Renal cortical epithelial cell (primary cell): ENCODE data around the gene DEFB126. TPM values are rescaled to one million over a fixed set of nuclear protein-coding genes. Genes with fewer than 3 reads are reported as not detected.
"Not testable (repeated sequence)": the region's sequence is repeated elsewhere in the genome, so short reads cannot be mapped to it uniquely, and the experiment has no call there.

Experiments used
- DNase-seq: peaks from one replicate; pipeline ENCODE4 v3.0.0-alpha.2; 2011; ENCODE audit warnings: low read depth
- total RNA-seq: library from RNA; depleted of rRNA; stranded (reverse); fragments of >200 nt; gene quantifications from 2 replicates; pipeline ENCODE4 v1.2.3, GENCODE V29; 2014

Gene DEFB126, protein sequence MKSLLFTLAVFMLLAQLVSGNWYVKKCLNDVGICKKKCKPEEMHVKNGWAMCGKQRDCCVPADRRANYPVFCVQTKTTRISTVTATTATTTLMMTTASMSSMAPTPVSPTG
- total RNA-seq: not detected in 2 replicates

DNA sequence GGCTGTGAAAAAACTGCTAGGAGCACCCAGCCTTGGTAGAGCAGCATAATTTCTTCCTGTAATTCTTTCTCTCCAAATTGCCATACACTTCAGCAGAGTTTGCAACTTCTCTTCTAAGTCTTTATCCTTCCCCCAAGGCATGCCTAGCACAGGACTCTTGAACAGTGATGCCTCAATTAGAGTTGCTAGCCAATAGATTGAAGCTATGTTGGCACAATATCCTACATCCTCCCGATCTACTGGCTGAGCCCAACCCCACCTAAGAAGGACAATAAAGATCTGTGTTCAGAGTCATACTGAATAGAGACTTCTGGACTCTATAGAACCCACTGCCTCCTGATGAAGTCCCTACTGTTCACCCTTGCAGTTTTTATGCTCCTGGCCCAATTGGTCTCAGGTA lies at the start of gene DEFB126:
TSS of gene DEFB126 (plus strand) at position 301 of the 400 bp plus-strand sequence. CDS start at position 340, 39 bp downstream.
- no peak for DNase-seq

GRCh38 chr20:93641-94040 lies 48.7 kb upstream of the DEFB126 start:
- no peak for DNase-seq

- no peak for DNase-seq
Measured at GRCh38 chr20:95215-95614, 47.2 kb upstream of the DEFB126 start.

DNA sequence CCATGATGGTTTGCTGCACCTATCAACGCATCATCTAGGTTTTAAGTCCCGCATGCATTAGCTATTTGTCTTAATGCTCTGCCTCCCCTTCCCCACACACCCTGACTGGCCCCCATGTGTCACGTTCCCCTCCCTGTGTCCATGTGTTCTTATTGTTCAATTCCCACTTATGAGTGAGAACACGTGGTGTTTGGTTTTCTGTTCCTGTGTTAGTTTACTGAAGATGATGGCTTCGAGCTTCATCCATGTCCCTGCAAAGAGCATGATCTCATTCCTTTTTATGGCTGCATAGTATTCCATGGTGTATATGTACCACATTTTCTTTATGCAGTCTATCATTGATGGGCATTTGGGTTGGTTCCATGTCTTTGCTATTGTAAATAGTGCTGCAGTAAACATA lies 44.7 kb upstream of the DEFB126 start:
- DNase-seq: not testable (repeated sequence)

- no peak for DNase-seq
Measured at GRCh38 chr20:101975-102374, 40.4 kb upstream of the DEFB126 start.

- no peak for DNase-seq
Measured at GRCh38 chr20:103456-103855, 38.9 kb upstream of the DEFB126 start.

GRCh38 chr20:112396-112795 lies 30.0 kb upstream of the DEFB126 start:
- DNase-seq: no peak

DNA sequence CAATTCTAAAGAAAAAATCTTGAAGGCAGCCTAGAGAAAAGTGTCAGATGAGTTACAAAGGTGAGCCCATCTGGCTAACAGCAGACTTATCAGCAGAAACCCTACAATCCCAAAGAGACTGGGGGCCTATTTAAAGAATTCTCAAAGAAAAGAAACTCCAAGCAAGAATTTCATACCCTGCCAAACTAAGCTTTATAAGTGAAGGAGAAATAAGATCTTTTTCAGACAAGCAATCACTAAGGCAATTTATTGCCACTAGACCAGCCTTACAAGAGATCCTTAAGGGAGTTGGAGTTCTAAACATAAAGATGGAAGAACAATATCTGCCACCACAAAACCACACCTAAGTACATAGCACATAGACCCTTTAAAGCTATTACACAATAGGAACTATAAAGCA lies 24.9 kb upstream of the DEFB126 start:
- DNase-seq: no peak

GRCh38 chr20:129786-130323 lies 12.5 kb upstream of the DEFB126 start:
- not testable (repeated sequence) for DNase-seq

DNA sequence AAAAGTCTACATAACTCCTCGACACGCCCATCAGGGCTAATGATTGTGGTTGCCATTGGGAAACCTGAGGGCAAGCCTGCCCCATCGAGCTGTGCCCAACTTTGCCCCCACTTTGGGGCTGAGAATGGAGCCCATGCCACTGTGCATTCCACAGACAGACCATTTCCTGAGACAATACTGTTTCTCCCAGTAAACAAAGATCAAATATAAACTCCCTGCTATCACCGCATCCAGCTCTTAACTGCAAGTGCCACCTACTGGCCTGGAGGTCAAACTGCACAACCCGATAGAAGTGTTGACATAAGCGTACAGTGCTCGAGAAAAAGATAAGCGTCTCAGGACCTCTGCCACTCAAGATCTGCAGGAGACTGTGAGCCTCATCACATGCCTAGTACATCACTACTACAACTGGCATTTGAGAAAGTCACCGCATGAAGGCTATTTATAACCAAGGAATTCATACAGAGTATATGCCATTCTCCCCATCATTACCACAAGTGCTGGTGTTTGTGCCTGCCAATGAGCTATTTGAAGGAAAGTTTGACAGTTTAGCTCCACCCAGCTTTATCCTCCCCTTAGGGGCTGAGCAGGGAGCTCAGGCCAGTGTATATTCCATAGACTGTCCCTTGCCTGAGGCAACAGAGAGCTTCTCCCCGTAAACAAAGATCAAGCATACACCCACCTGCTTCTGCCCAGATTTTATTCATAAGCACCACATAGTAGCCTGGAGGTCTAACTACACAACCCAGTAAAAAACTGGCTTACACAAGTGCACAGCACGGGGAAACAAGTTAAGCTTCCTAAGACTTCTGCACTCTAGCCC lies 4.5 kb upstream of the DEFB126 start:
- no peak for DNase-seq

- DNase-seq: no peak
Measured at GRCh38 chr20:145877-146276, 3.5 kb downstream of the DEFB126 start.

GRCh38 chr20:152131-152530 lies 9.7 kb downstream of the DEFB126 start:
- no peak for DNase-seq

- DNase-seq: no peak
Measured at GRCh38 chr20:157154-157553, 14.8 kb downstream of the DEFB126 start, which contains the start of gene DEFB127. TSS of gene DEFB127 (plus strand) at chr20:157454. CDS start at chr20:157545, 91 bp downstream.

DNA sequence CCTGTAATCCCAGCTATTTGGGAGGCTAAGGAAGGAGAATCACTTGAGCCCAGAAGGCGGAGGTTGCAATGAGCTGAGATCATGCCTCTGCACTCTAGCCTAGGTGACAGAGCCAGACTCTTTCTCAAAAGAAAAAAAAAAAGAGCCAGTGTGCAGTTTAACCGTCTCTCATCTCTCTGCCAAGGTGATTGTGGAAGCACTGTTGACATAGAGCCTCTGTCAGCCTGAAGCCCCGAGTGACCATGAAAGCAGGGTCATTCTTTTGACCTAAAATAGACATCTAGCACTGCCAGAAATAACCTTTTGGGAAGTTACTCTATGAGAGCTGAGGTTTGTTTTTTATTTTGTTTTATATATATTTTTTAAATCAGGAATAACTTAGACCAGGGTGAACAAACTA lies 22.2 kb downstream of the DEFB126 start:
- DNase-seq: no peak

DNA sequence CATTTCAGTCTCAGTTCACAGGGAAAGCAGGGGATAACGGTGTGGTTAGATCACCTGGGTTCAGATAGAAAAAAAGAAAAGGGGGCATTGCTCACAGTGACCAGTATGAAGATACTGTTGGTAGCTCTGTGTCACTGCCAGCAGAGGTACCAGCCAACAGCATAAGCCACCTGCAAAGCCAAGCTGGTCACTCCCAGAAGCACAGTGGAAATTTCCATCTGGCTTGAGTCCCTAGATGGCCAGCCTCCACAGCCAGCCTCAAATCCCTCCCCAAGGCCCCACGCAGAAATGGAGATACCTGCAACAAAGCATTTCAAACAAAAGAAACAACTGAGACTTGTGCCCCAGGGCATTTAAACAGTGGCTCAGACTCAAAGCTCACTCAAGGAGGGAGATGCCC lies 26.5 kb downstream of the DEFB126 start:
- DNase-seq: no peak

GRCh38 chr20:184288-184687 lies 41.9 kb downstream of the DEFB126 start:
- DNase-seq: no peak

- no peak for DNase-seq
Measured at GRCh38 chr20:187733-188132, 45.3 kb downstream of the DEFB126 start.

- DNase-seq: no peak
Measured at GRCh38 chr20:189611-190010, 47.2 kb downstream of the DEFB126 start, which contains the start of gene DEFB128. TSS of gene DEFB128 (minus strand) at chr20:189711. CDS start at chr20:189623, 88 bp downstream.

Other genes starting within 250 kb of the DEFB126 start
- not detected in 2 replicates for gene DEFB125, start 54.9 kb upstream of the DEFB126 start, total RNA-seq
- gene DEFB127, start 14.9 kb downstream of the DEFB126 start, total RNA-seq: not detected in 2 replicates
- gene DEFB128, start 47.1 kb downstream of the DEFB126 start, total RNA-seq: not detected in 2 replicates
- not detected in 2 replicates for gene DEFB129, start 84.7 kb downstream of the DEFB126 start, total RNA-seq
- gene DEFB132, start 115.1 kb downstream of the DEFB126 start, total RNA-seq: not detected in 2 replicates
- gene C20orf96, start 148.2 kb downstream of the DEFB126 start, total RNA-seq: 1.9 and 8.5 TPM in 2 replicates
- gene ZCCHC3, start 155.0 kb downstream of the DEFB126 start, total RNA-seq: 6.6 and 14.4 TPM in 2 replicates
- 2.6 and 12.7 TPM in 2 replicates for gene SOX12, start 183.0 kb downstream of the DEFB126 start, total RNA-seq
- gene NRSN2, start 204.5 kb downstream of the DEFB126 start, total RNA-seq: 23.8 and 77.9 TPM in 2 replicates
- gene TRIB3, start 238.2 kb downstream of the DEFB126 start, total RNA-seq: 22.0 and 114 TPM in 2 replicates